Measurements from ENCODE around the gene ELOVL7. TPM values are rescaled to one million over a fixed set of nuclear protein-coding genes. Genes with fewer than 3 reads are reported as not detected.
"Not testable (repeated sequence)": the region's sequence is repeated elsewhere in the genome, so short reads cannot be mapped to it uniquely, and the experiment has no call there.

Gene ELOVL7
- total and polyA plus RNA-seq, 5 donors: 0.29 to 0.97 (median 0.37) TPM

- H3K27me3 ChIP-seq (ENCODE audit: control insufficient read depth, insufficient read depth): no peaks in the 10 kb centered on the region
- H3K9me3 ChIP-seq (ENCODE audit: control insufficient read depth, low read length): no peaks in the 10 kb centered on the region
- no peaks in the 10 kb centered on the region for H3K4me1 ChIP-seq (ENCODE audit: control insufficient read depth, insufficient read depth, low read length)
- ATAC-seq: no peak
- WGBS: 66% methylated on average over 2 of the region's 2 CpGs
- H3K27ac ChIP-seq (ENCODE audit: low read length): no peak overlapping the region
- no peak for DNase-seq
- H3K4me3 ChIP-seq (ENCODE audit: low read length): no peak overlapping the region
- intact Hi-C loops (cut with DNase I): no loop called here
These were observed 33.5 kb downstream of the ELOVL7 start for GRCh38 chr5:60810438-60811085.

- Histone ChIP-seq H3K4me3 (ENCODE audit: low read length) (no peak overlapping the region), H3K4me1 (ENCODE audit: control insufficient read depth, insufficient read depth, low read length) (no peaks in the 10 kb centered on the region), H3K27ac (ENCODE audit: low read length) (no peak overlapping the region), H3K9me3 (ENCODE audit: control insufficient read depth, low read length) (no peaks in the 10 kb centered on the region), H3K27me3 (ENCODE audit: control insufficient read depth, insufficient read depth) (no peaks in the 10 kb centered on the region)
- 81% methylated on average over 1 of the region's 1 CpG for WGBS
- ATAC-seq: no peak
- DNase-seq: no peak
- intact Hi-C loops (cut with DNase I): no loop called here
These were observed 34.1 kb downstream of the ELOVL7 start for GRCh38 chr5:60809891-60810425.

DNA sequence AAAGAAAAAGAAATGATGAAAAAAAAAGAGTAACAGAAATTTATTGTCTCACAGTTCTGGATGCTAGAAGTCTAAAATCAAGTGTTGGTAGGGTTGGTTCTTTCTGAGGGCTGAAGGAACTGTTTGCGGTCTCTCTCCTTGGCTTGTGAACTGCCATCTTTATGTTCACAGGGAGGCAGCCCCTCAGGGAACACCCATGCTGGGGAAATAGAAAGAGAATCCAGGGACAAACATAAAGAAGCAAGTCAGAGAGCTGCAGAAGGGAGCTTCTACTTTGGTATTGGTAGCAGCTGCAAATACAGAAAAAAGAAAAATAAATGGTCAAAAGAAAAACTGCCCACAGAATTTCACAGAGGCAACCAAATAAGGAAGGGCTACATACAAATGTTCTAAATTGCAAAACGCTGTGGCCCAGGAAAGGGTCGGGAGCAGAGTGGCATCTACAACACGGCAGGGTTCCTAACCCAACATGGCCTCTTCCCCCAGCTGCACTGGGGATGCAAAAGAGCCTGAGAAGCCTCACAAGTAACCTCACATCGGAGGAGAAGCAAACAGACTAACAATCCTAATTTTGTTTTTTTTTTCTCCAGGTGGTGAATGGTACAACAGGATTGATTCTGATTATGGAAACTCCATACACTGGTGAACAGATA, 37.4 kb downstream of the ELOVL7 start:
- Histone ChIP-seq H3K27me3 (ENCODE audit: control insufficient read depth, insufficient read depth) (no peaks in the 10 kb centered on the region), H3K27ac (ENCODE audit: low read length) (no peak overlapping the region), H3K4me1 (ENCODE audit: control insufficient read depth, insufficient read depth, low read length) (no peaks in the 10 kb centered on the region), H3K4me3 (ENCODE audit: low read length) (no peak overlapping the region), H3K9me3 (ENCODE audit: control insufficient read depth, low read length) (no peaks in the 10 kb centered on the region)
- DNase-seq (no peak), ATAC-seq (no peak)
- WGBS: 65% methylated on average over 5 of the region's 5 CpGs
- intact Hi-C loops (cut with DNase I): no loop called here

- intact Hi-C loops (cut with DNase I): no loop called here
- DNase-seq: no peak
- Histone ChIP-seq H3K4me1 (ENCODE audit: control insufficient read depth, insufficient read depth, low read length) (no peaks in the 10 kb centered on the region), H3K4me3 (ENCODE audit: low read length) (no peak overlapping the region), H3K9me3 (ENCODE audit: control insufficient read depth, low read length) (no peaks in the 10 kb centered on the region), H3K27ac (ENCODE audit: low read length) (no peak overlapping the region), H3K27me3 (ENCODE audit: control insufficient read depth, insufficient read depth) (no peaks in the 10 kb centered on the region)
- ATAC-seq: no peak
These were observed 38.6 kb downstream of the ELOVL7 start for GRCh38 chr5:60805463-60805862.

GRCh38 chr5:60803712-60804111, 40.4 kb downstream of the ELOVL7 start:
- H3K4me3 ChIP-seq (ENCODE audit: low read length): no peak overlapping the region
- H3K4me1 ChIP-seq (ENCODE audit: control insufficient read depth, insufficient read depth, low read length): no peaks in the 10 kb centered on the region
- no peak overlapping the region for H3K27ac ChIP-seq (ENCODE audit: low read length)
- DNase-seq (no peak), ATAC-seq (no peak)
- H3K9me3 ChIP-seq (ENCODE audit: control insufficient read depth, low read length): no peaks in the 10 kb centered on the region
- WGBS: 71% methylated on average over 2 of the region's 2 CpGs
- no peaks in the 10 kb centered on the region for H3K27me3 ChIP-seq (ENCODE audit: control insufficient read depth, insufficient read depth)
- intact Hi-C loops (cut with DNase I): no loop called here

- Histone ChIP-seq H3K9me3 (ENCODE audit: control insufficient read depth, low read length) (no peaks in the 10 kb centered on the region), H3K27ac (ENCODE audit: low read length) (no peak overlapping the region), H3K4me3 (ENCODE audit: low read length) (no peak overlapping the region), H3K4me1 (ENCODE audit: control insufficient read depth, insufficient read depth, low read length) (no peaks in the 10 kb centered on the region), H3K27me3 (ENCODE audit: control insufficient read depth, insufficient read depth) (no peaks in the 10 kb centered on the region)
- intact Hi-C loops (cut with DNase I): no loop called here
- 75% methylated on average over 1 of the region's 1 CpG for WGBS
- no peak for ATAC-seq
- no peak for DNase-seq
These were observed 41.1 kb downstream of the ELOVL7 start for GRCh38 chr5:60802986-60803385.

DNA sequence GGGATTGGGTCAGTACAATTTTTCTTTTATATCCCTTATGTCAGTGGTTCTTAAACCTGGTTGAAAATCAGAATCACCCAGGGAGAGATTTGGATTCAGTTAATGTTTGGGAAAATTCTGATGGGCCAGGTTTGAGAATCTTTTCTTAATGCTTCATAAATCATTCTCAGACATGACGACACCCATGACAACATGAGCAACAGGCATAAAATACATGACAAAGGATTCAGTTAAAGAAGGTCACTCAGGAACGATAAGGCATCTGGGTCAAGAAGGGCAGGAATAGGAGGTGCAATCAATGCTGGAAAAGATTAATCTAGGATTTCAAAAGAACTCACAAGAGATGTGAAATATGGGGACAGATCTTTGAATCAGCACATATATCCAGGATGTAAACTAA, 41.8 kb downstream of the ELOVL7 start:
- intact Hi-C loops (cut with DNase I): no loop called here
- ATAC-seq (no peak), DNase-seq (no peak)
- Histone ChIP-seq H3K4me1 (ENCODE audit: control insufficient read depth, insufficient read depth, low read length) (no peaks in the 10 kb centered on the region), H3K27ac (ENCODE audit: low read length) (no peak overlapping the region), H3K9me3 (ENCODE audit: control insufficient read depth, low read length) (no peaks in the 10 kb centered on the region), H3K4me3 (ENCODE audit: low read length) (no peak overlapping the region), H3K27me3 (ENCODE audit: control insufficient read depth, insufficient read depth) (no peaks in the 10 kb centered on the region)
- WGBS: 82% methylated on average over 2 of the region's 2 CpGs

GRCh38 chr5:60797482-60798153, 46.5 kb downstream of the ELOVL7 start:
- H3K9me3 ChIP-seq (ENCODE audit: control insufficient read depth, low read length): no peaks in the 10 kb centered on the region
- ATAC-seq (no peak), DNase-seq (no peak)
- no peak overlapping the region for H3K4me3 ChIP-seq (ENCODE audit: low read length)
- H3K4me1 ChIP-seq (ENCODE audit: control insufficient read depth, insufficient read depth, low read length): no peaks in the 10 kb centered on the region
- WGBS: 28% methylated on average over 6 of the region's 6 CpGs
- H3K27ac ChIP-seq (ENCODE audit: low read length): no peak overlapping the region
- H3K27me3 ChIP-seq (ENCODE audit: control insufficient read depth, insufficient read depth): no peaks in the 10 kb centered on the region
- intact Hi-C loops (cut with DNase I): no loop called here

DNA sequence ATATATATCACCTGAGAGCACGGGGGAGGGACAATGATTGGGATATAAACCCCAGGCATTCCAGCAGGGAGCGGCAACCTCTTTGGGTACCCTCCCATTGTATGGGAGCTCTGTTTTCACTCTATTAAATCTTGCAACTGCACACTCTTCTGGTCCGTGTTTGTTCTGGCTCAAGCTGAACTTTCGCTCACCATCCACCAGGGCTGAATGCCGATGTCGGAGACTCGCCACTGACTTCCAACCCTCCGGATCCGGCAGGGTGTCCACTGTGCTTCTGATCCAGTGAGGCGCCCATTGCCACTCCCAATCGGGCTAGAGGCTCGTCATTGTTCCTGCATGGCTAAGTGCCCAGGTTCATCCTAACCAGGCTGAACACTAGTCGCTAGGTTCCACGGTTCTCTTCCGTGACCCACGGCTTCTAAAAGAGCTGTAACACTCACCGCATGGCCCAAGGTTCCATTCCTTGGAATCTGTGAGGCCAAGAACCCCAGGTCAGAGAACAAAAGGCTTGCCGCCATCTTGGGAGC, 48.6 kb downstream of the ELOVL7 start:
- WGBS: 92% methylated on average over 18 of the region's 18 CpGs
- ATAC-seq; DNase-seq; H3K9me3 ChIP-seq (ENCODE audit: control insufficient read depth, low read length); H3K27ac ChIP-seq (ENCODE audit: low read length); intact Hi-C loops (cut with DNase I); H3K27me3 ChIP-seq (ENCODE audit: control insufficient read depth, insufficient read depth); H3K4me3 ChIP-seq (ENCODE audit: low read length); H3K4me1 ChIP-seq (ENCODE audit: control insufficient read depth, insufficient read depth, low read length): not testable (repeated sequence)

- H3K4me3 ChIP-seq (ENCODE audit: low read length): no peak overlapping the region
- no peaks in the 10 kb centered on the region for H3K4me1 ChIP-seq (ENCODE audit: control insufficient read depth, insufficient read depth, low read length)
- no peaks in the 10 kb centered on the region for H3K27me3 ChIP-seq (ENCODE audit: control insufficient read depth, insufficient read depth)
- no peak for DNase-seq
- 89% methylated on average over 2 of the region's 2 CpGs for WGBS
- no peaks in the 10 kb centered on the region for H3K9me3 ChIP-seq (ENCODE audit: control insufficient read depth, low read length)
- intact Hi-C loops (cut with DNase I): no loop called here
- no peak overlapping the region for H3K27ac ChIP-seq (ENCODE audit: low read length)
- no peak for ATAC-seq
These were observed 49.4 kb downstream of the ELOVL7 start for GRCh38 chr5:60794691-60795090.

- Histone ChIP-seq H3K9me3 (ENCODE audit: control insufficient read depth, low read length) (no peaks in the 10 kb centered on the region), H3K4me1 (ENCODE audit: control insufficient read depth, insufficient read depth, low read length) (no peaks in the 10 kb centered on the region), H3K27me3 (ENCODE audit: control insufficient read depth, insufficient read depth) (no peaks in the 10 kb centered on the region), H3K4me3 (ENCODE audit: low read length) (no peak overlapping the region), H3K27ac (ENCODE audit: low read length) (no peak overlapping the region)
- DNase-seq (no peak), ATAC-seq (no peak)
- 73% methylated on average over 2 of the region's 2 CpGs for WGBS
- intact Hi-C loops (cut with DNase I): no loop called here
These were observed 51.6 kb downstream of the ELOVL7 start for GRCh38 chr5:60792438-60792837.
